ENCODE measurements around the gene STUB1.

GRCh38 chr16:716768-717325 is 36.6 kb downstream of the STUB1 start:
- TF ChIP-seq CTCF (IDR thresholded peaks at IDR 0.05) (no peak), POLR2A (IDR thresholded peaks at IDR 0.05) (no peak)

All from right lobe of liver (tissue), 4 donors.